Endothelial cell (in vitro differentiated cells): ENCODE measurements around the gene GPR183. TPM values are rescaled to one million over a fixed set of nuclear protein-coding genes. Genes with fewer than 3 reads are reported as not detected.

ENCODE experiments used
- DNase-seq: peaks from one replicate; pipeline ENCODE4 v3.0.0; 2021; ENCODE audit warnings: low spot score
- H3K27ac Mint-ChIP-seq: one replicate; pipeline ENCODE4 v1.8.0; 2021; ENCODE audit warnings: mixed read lengths, inconsistent platforms; ENCODE audit not compliant: unreplicated experiment
- H3K27me3 Mint-ChIP-seq: one replicate; pipeline ENCODE4 v1.8.0; 2021; ENCODE audit warnings: mild to moderate bottlenecking, moderate library complexity, mixed read lengths, inconsistent platforms; ENCODE audit not compliant: unreplicated experiment
- H3K36me3 Mint-ChIP-seq: one replicate; pipeline ENCODE4 v1.8.0; 2021; ENCODE audit warnings: mild to moderate bottlenecking, low read depth, mixed read lengths, inconsistent platforms; ENCODE audit not compliant: unreplicated experiment
- H3K4me1 Mint-ChIP-seq: one replicate; pipeline ENCODE4 v1.8.0; 2021; ENCODE audit warnings: mild to moderate bottlenecking, mixed read lengths, inconsistent platforms; ENCODE audit not compliant: unreplicated experiment
- H3K4me3 Mint-ChIP-seq: one replicate; pipeline ENCODE4 v1.8.0; 2021; ENCODE audit warnings: mild to moderate bottlenecking, mixed read lengths, inconsistent platforms; ENCODE audit not compliant: unreplicated experiment
- H3K9me3 Mint-ChIP-seq: one replicate; pipeline ENCODE4 v1.8.0; 2021; ENCODE audit warnings: mixed read lengths, inconsistent platforms; ENCODE audit not compliant: unreplicated experiment
- total RNA-seq: library from RNA; stranded (reverse); fragmentation: NEBNext Ultra II Directional; extraction: Animal tissue kit (Norgen Biotek cat#: 25700); gene quantifications from one replicate; pipeline ENCODE4 v1.2.1, GENCODE V29; 2021; ENCODE audit not compliant: unreplicated experiment
- TF ChIP-seq, protein P1 (sequence below): fragments of 200-600 bp; sonication (generic); IDR thresholded peaks from one replicate; pipeline ENCODE4 v1.5.0; 2021; ENCODE audit warnings: antibody characterized with exemption; ENCODE audit not compliant: unreplicated experiment

The GPR183 gene
- total RNA-seq, 1 donor from 2014 or later: not detected

DNA sequence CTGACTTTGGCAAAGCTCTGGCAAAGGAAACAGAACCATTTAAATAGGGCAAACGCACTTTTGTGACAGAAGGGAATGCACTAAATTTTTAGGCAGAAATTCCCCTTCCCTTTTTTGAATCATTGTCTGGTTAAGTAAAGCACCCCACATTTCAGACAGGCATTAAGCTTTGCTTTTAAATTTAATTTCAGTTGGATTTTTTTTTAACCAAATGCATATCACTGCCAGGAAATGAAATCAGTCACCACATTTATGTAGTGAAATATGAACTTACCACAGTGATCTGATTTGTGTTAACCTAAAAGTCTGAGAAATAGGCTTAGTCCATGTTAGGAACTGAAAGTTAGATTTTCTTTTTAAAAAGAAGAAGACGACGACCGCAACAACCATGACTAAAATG, 10.8 kb downstream of the GPR183 start:
- Mint-ChIP-seq H3K4me3 (no peak overlapping the region), H3K27ac (no peak overlapping the region), H3K9me3 (no peaks in the 10 kb centered on the region), H3K27me3 (peaks cover 1% of the 10 kb centered on the region), H3K4me1 (no peaks in the 10 kb centered on the region), H3K36me3 (no peaks in the 10 kb centered on the region)
- TF ChIP-seq, protein P1, sequence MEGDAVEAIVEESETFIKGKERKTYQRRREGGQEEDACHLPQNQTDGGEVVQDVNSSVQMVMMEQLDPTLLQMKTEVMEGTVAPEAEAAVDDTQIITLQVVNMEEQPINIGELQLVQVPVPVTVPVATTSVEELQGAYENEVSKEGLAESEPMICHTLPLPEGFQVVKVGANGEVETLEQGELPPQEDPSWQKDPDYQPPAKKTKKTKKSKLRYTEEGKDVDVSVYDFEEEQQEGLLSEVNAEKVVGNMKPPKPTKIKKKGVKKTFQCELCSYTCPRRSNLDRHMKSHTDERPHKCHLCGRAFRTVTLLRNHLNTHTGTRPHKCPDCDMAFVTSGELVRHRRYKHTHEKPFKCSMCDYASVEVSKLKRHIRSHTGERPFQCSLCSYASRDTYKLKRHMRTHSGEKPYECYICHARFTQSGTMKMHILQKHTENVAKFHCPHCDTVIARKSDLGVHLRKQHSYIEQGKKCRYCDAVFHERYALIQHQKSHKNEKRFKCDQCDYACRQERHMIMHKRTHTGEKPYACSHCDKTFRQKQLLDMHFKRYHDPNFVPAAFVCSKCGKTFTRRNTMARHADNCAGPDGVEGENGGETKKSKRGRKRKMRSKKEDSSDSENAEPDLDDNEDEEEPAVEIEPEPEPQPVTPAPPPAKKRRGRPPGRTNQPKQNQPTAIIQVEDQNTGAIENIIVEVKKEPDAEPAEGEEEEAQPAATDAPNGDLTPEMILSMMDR: no peak
- DNase-seq: no peak

DNA sequence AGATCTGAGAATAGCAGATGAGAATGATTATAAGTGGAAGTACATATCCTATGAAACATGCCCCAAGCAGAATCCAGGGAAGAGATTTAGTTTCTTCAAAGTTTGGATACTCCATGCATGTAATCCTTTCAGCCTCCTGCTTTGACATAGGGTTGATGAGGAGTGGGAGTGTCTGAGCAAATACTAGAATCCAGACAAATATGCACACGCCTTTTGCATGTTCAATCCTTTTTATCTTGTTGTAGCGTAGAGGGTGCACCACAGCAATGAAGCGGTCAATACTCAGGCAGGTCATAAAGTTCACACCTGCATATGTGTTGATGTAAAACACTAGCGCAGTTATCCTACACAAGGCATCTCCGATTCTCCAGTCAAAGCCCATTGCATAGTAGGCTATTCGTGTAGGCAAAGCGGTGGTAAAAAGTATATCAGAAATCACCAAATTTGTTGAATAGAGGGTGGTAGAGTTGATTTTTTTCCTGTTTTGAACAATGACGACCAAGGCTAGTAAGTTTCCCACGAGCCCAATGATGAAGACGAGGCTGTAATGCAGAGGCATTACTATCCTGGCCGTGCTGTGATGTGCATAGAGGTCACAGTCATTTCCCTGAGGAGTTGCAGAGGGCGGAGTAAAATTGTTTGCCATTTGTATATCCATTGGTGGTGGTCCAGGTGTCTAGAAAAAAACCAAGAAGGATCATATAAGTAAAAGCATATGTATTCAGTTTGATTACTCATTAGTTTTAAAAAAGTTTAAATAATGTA, 11.5 kb downstream of the GPR183 start:
- peaks cover 1% of the 10 kb centered on the region for H3K27me3 Mint-ChIP-seq
- H3K4me1 Mint-ChIP-seq: no peaks in the 10 kb centered on the region
- H3K27ac Mint-ChIP-seq: no peak overlapping the region

DNA sequence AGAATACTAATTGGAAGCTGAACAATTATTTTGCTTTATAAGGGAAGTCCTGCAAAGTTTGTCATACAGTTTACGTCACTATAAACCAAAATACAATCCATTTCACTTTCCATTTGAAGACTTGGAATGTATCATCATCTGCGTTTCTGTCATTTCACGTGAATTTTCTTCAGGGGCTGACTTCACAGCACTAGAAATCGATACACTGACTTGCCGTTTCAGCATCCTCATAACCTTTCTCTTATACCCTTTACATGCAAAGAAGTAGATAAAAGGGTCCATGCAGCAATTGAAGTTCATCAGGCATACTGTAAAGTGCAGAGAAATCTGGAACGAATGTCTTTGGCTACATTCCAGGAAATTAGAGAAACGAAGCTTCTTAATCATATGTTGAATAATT, 12.2 kb downstream of the GPR183 start:
- DNase-seq: no peak
- TF ChIP-seq, protein P1: no peak
- Mint-ChIP-seq H3K4me3 (no peak overlapping the region), H3K27ac (no peak overlapping the region), H3K4me1 (no peaks in the 10 kb centered on the region), H3K9me3 (no peaks in the 10 kb centered on the region), H3K36me3 (no peaks in the 10 kb centered on the region), H3K27me3 (peaks cover 1% of the 10 kb centered on the region)

More for the DNA sequence above, 11.5 kb downstream of the GPR183 start:
- no peak for DNase-seq
- Mint-ChIP-seq H3K9me3 (no peaks in the 10 kb centered on the region), H3K36me3 (no peaks in the 10 kb centered on the region), H3K4me3 (no peak overlapping the region)
- TF ChIP-seq, protein P1: no peak

DNA sequence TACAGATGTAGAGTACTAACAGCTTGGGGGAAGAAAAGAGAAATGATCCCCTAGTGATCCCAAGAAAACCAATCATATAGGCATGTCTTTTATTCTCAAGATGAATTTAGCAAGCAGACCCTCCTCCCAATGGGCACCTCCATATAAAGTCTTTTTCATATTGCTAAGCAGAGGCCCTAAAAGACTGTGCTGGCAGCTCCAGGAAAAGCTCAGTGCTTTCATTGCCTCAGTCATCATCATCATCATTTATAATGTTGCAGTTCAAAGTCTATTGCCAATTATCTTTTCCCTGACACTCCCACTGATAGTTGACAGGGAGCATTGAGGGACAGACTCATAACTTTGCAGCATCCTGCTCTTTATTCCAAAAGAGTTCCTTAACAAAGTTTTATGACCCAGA, 13.0 kb downstream of the GPR183 start:
- TF ChIP-seq, protein P1: no peak
- no peak overlapping the region for H3K4me3 Mint-ChIP-seq
- no peaks in the 10 kb centered on the region for H3K9me3 Mint-ChIP-seq
- no peak overlapping the region for H3K27ac Mint-ChIP-seq
- H3K27me3 Mint-ChIP-seq: peaks cover 1% of the 10 kb centered on the region
- peaks cover 2% of the 10 kb centered on the region for H3K36me3 Mint-ChIP-seq
- DNase-seq: no peak
- H3K4me1 Mint-ChIP-seq: no peaks in the 10 kb centered on the region

DNA sequence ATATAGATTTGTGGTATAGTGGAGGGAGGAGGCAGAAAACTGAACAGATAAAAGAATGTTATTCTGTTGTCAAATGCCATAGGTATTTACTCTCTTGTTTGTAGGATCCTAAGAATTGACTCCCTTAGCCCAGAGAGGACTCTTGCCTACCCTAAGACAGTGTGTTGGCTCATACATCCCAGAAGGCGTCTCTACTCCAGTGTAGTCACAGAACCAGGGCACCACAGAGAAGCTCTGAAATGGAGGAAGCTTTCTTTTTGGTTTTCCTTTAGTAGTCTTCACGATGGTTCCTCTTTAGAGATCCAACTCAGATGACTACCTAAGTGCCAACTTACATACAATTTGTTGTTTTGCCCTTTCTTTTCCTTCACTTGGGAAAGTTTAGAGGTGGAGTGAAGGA, 14.0 kb downstream of the GPR183 start:
- DNase-seq: no peak
- Mint-ChIP-seq H3K36me3 (peaks cover 5% of the 10 kb centered on the region), H3K27ac (no peak overlapping the region), H3K4me3 (no peak overlapping the region), H3K9me3 (no peaks in the 10 kb centered on the region), H3K27me3 (peaks cover 1% of the 10 kb centered on the region), H3K4me1 (no peaks in the 10 kb centered on the region)
- TF ChIP-seq, protein P1: no peak
